Heart left ventricle (tissue), 16 donors: ENCODE results near the gene ARHGAP24. TPM values are rescaled to one million over a fixed set of nuclear protein-coding genes. Genes with fewer than 3 reads are reported as not detected.

Experiments
- ATAC-seq, 4 donors: fragments of 200-7000 bp; cut with Tn5 transposase; one replicate each; pipeline ENCODE4 v1.9.1; 2020 to 2022; ENCODE audit warnings: moderate library complexity in 4 of 4, mild to moderate bottlenecking in 3 of 4, moderate number of reproducible peaks in 1 of 4
- DNase-seq, 5 donors: peaks; one replicate each; pipeline ENCODE4 v3.0.0-alpha.2; 2020
- H3K27ac ChIP-seq, 12 donors: fragments of 200-600 bp; sonication (generic) in 4 of 12; one replicate each; pipeline versions ENCODE4 v1.5.0 to v1.8.0; 2016 to 2022; ENCODE audit warnings: mild to moderate bottlenecking in 2 of 12
- H3K27me3 ChIP-seq, 9 donors: fragments of 200-600 bp; sonication (generic) in 2 of 9; one replicate each; pipeline versions ENCODE4 v1.5.1 to v1.8.0; 2016 to 2022; ENCODE audit warnings: mild to moderate bottlenecking in 3 of 9
- H3K36me3 ChIP-seq, 9 donors: fragments of 200-600 bp; sonication (generic) in 2 of 9; one replicate each; pipeline versions ENCODE4 v1.5.0 to v1.8.0; 2018 to 2022; ENCODE audit warnings: mild to moderate bottlenecking in 2 of 9
- H3K4me1 ChIP-seq, 12 donors: fragments of 200-600 bp; sonication (generic) in 4 of 12; one replicate each; pipeline versions ENCODE4 v1.5.0 to v1.8.0; 2016 to 2022; ENCODE audit warnings: mild to moderate bottlenecking in 3 of 12
- H3K4me3 ChIP-seq, 12 donors: fragments of 200-600 bp; sonication (generic) in 4 of 12; one replicate each; pipeline versions ENCODE4 v1.5.0 to v1.8.0; 2017 to 2022; ENCODE audit warnings: mild to moderate bottlenecking in 9 of 12, moderate library complexity in 4 of 12
- H3K9me3 ChIP-seq, 12 donors: fragments of 200-600 bp; sonication (generic) in 4 of 12; one replicate each; pipeline versions ENCODE4 v1.5.0 to v1.8.0; 2016 to 2022; ENCODE audit warnings: mild to moderate bottlenecking in 1 of 12
- CTCF ChIP-seq, 12 donors: fragments of 200-600 bp; sonication (generic) in 4 of 12; IDR thresholded peaks; one replicate each; pipeline versions ENCODE4 v1.5.0 to v1.8.0; 2018 to 2022; ENCODE audit warnings: antibody characterized with exemption in 12 of 12, mild to moderate bottlenecking in 5 of 12
- POLR2A ChIP-seq, 2 donors: fragments of 450-650 bp; IDR thresholded peaks; one replicate each; pipeline ENCODE4 v1.6.1; 2017; ENCODE audit warnings: antibody characterized with exemption in 2 of 2, mild to moderate bottlenecking in 2 of 2, moderate library complexity in 2 of 2
- WGBS, 4 donors: extraction: QIAGEN DNeasy Blood & Tissue Kit in 2 of 4; methylation state at CpG; one replicate each; pipeline versions ENCODE4 v1.1.5 to v1.1.7; 2013 to 2018; 5-methylcytosine and 5-hydroxymethylcytosine counted together
- intact Hi-C, 10 donors: fragments of 100-400 bp; cut with DNase I; formaldehyde crosslinking; loops; one replicate each; pipeline versions ENCODE4 v1.11.1 to v1.14.2; 2022
- polyA plus RNA-seq, 2 donors: library from polyadenylated mRNA; stranded (reverse); fragments of 200-250 nt; gene quantifications; one replicate each; pipeline ENCODE4 v1.2.3, GENCODE V29; 2013
- total RNA-seq, 9 donors: library from RNA; depleted of rRNA in 2 of 9; stranded (reverse); fragments of >200 nt in 2 of 9; fragmentation: NEBNext Ultra II Directional in 3 of 9; extraction: Animal tissue kit (Norgen Biotek cat#: 25700) in 3 of 9; gene quantifications; one replicate each; pipeline versions ENCODE4 v1.1.0 to v1.2.4, GENCODE V29; 2016 to 2023
- donor health status: ischemic (EF 13 %, LVEDD 7.1; RV severe dilation, severe dysfunction).
- donor health status: healthy with polysubstance abuse.
- donor health status: DM: no; HTN: yes; CAD: no.
- donor health status: DM: no; HTN: no; CAD: no.
- donor health status: ischemic (EF 25% LVEDD 6.9; RV normal size, moderate dysfunction).
- donor health status: ischemic (EF 25% LVEDD 5.7; RV mildly dilated, moderate dysfunction).
- donor health status: healthy.
- donor health status: DM: yes; HTN: yes; CAD: no.
- donor health status: ischemic (EF 35%, LVEDD 5.7; RV mildly dilated, moderate dysfunction).
- donor health status: nonischemic (EF 11% LVEDD 7.7; RV severe dilation, severe dysfunction).
- donor health status: DM: yes; HTN: yes; CAD: no.
- donor health status: PGD.
- donor health status: ischemic (EF 29% LVEDD 5.4; RV normal size, mild dysfunction).
- donor health status: nonischemic (EF 23%, LVEDD 6.1; RV moderate dilation, normal function).

ARHGAP24 gene
- total and polyA plus RNA-seq, 11 donors = 4.5 to 36.9 (median 18.9) TPM

- H3K36me3 ChIP-seq = no peaks in the 10 kb centered on the region
- H3K4me3 ChIP-seq = no peak overlapping the region
- ATAC-seq = no peak
- H3K4me1 ChIP-seq = peaks cover 0 to 43% (median 15%) of the 10 kb centered on the region in 12 donors
- intact Hi-C loops = loop anchor here in 5 of 10 donors (5.0 to 10.0 kb wide), 3 partner anchors 33 to 254 kb away; no protein-coding TSS in a partner anchor
- DNase-seq = no peak
- H3K27ac ChIP-seq = peak overlapping the region in 1 of 12 donors; percentile 1
- TF ChIP-seq POLR2A (IDR thresholded peaks at IDR 0.05) (no peak), CTCF (IDR thresholded peaks at IDR 0.05) (no peak)
- H3K9me3 ChIP-seq = no peaks in the 10 kb centered on the region
- no peaks in the 10 kb centered on the region for H3K27me3 ChIP-seq
These were observed 315.6 kb downstream of the ARHGAP24 start for GRCh38 chr4:85790582-85790981.

DNA sequence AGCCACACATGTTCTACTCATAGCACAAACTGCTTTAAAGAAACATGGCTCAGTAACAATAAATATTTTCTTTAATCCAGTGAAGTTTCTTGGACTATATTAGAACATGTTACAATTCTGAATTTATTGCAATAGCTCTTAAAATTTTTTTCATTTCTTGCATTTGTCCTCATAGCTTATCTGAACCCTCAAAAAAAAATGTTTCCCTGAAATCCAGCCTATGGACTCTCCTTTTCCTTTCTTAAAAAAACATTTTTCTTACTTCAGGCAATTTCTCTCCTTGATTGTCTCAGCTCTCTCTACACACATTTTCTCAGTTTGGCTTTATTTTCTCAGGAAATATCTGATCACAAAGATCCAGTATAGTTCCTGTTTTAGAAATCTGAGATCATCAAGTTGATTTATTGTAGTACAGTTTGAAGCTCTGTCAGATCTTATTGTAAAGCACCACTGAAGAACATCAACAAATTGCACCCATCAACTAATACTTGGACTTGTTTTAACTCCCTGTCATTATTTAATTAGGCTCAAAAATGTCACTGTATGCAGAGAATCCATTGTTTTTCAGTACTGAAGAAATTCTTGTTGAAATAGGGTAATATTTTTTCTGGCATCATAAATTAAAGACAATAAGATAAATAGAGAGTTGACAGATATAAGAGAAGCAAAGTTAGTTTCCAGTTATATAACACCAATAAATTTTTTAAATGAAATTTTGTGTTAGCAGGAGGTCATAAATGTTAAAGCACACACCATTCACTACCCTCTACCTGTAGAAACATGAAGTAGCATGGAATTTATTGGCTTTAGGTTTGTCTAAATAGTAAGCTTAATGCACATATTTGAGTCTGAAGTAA, 317.7 kb downstream of the ARHGAP24 start:
- Histone ChIP-seq H3K27me3 (no peaks in the 10 kb centered on the region), H3K9me3 (no peaks in the 10 kb centered on the region), H3K4me1 (peaks cover 0 to 46% (median 15%) of the 10 kb centered on the region in 12 donors), H3K36me3 (no peaks in the 10 kb centered on the region), H3K27ac (peak overlapping the region in 6 of 12 donors; percentile 0 to 35 (median 10)), H3K4me3 (no peak overlapping the region)
- intact Hi-C loops = loop anchor here in 5 of 10 donors (5.0 to 10.0 kb wide), 3 partner anchors 35 to 252 kb away; no protein-coding TSS in a partner anchor
- ATAC-seq (no peak), DNase-seq (no peak)
- TF ChIP-seq CTCF (IDR thresholded peaks at IDR 0.05) (no peak), POLR2A (IDR thresholded peaks at IDR 0.05) (no peak)

- no peak for DNase-seq
- WGBS, 4 donors = 75 to 78% (median 76%) methylated on average over 3 of the region's 3 CpGs
- peaks cover 0 to 2% (median 0%) of the 10 kb centered on the region in 12 donors for H3K9me3 ChIP-seq
- H3K27me3 ChIP-seq = no peaks in the 10 kb centered on the region
- intact Hi-C loops = loop anchor here in 5 of 10 donors (5.0 to 10.0 kb wide), 3 partner anchors 36 to 252 kb away; no protein-coding TSS in a partner anchor
- TF ChIP-seq CTCF (IDR thresholded peaks at IDR 0.05) (no peak), POLR2A (IDR thresholded peaks at IDR 0.05) (no peak)
- peak overlapping the region in 6 of 12 donors; percentile 0 to 35 (median 10) for H3K27ac ChIP-seq
- no peaks in the 10 kb centered on the region for H3K36me3 ChIP-seq
- H3K4me3 ChIP-seq = no peak overlapping the region
- no peak for ATAC-seq
- peaks cover 0 to 51% (median 18%) of the 10 kb centered on the region in 12 donors for H3K4me1 ChIP-seq
These were observed 318.3 kb downstream of the ARHGAP24 start for GRCh38 chr4:85793233-85793585.

DNA sequence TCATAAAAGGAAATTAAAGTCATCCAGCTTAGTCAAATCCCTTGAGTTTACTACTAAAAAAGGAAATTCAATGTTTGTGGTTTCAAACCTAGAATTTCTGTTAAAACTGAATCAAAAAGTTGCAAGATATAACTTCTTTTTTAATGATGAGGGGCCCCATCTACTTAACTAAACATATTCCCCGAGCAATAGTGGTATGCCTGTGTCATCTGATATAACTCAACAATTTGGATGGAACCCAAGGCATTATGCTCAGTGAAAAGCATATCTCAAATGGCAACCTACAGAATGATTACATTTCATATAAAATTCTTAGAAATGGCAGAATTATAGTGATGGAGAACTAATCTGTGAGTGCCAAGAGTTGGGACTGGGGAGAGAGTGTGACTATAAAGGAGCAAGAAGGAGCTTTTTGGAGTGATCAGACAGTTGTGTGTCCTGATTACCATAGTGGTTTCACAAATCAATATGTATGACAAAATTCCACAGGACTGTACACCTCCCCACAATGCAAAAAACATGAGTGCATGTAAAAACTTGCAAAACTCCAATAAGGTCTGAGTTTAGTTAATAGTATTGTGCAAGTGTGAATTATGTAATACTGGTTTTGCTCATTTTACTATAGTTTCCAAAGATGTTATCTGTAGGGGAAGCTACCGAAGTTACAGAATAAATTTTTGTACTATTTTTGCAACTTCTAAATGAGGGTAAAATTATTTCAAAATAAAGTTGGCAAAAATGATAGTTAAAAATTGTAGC, 323.2 kb downstream of the ARHGAP24 start:
- intact Hi-C loops = loop anchor here in 6 of 10 donors (5.0 to 10.0 kb wide), 3 partner anchors 67 to 247 kb away; no protein-coding TSS in a partner anchor
- ATAC-seq (no peak), DNase-seq (no peak)
- 76 to 79% (median 77%) methylated on average over 2 of the region's 2 CpGs for WGBS, 4 donors
- Histone ChIP-seq H3K36me3 (no peaks in the 10 kb centered on the region), H3K4me3 (no peak overlapping the region), H3K4me1 (peaks cover 0 to 26% (median 10%) of the 10 kb centered on the region in 12 donors), H3K9me3 (peaks cover 0 to 16% (median 5%) of the 10 kb centered on the region in 12 donors), H3K27ac (peak overlapping the region in 3 of 12 donors; percentile 11 to 21 (median 18)), H3K27me3 (no peaks in the 10 kb centered on the region)
- TF ChIP-seq POLR2A (IDR thresholded peaks at IDR 0.05) (no peak), CTCF (IDR thresholded peaks at IDR 0.05) (no peak)
